GM06990 (cell line): Measurements from ENCODE around the gene EPHA6.

ENCODE experiments used
- DNase-seq: peaks from one replicate; pipeline ENCODE4 v3.0.0-alpha.2; 2011; ENCODE audit not compliant: insufficient read length; ENCODE audit errors: extremely low read depth
- H3K27me3 ChIP-seq: replicated peaks from 2 replicates; pipeline ENCODE4 v1.6.0; 2011; ENCODE audit warnings: low read length; ENCODE audit not compliant: control insufficient read depth, insufficient read depth
- H3K36me3 ChIP-seq: 2 replicates; pipeline ENCODE4 v1.5.1; 2011; ENCODE audit warnings: low read length; ENCODE audit not compliant: control insufficient read depth, insufficient read depth
- H3K4me3 ChIP-seq: replicated peaks from 2 replicates; pipeline ENCODE4 v1.5.1; 2011; ENCODE audit warnings: low read depth, mild to moderate bottlenecking, control low read depth, low read length
- TF ChIP-seq, protein P1 (sequence below): IDR thresholded peaks from 2 replicates; pipeline ENCODE4 v1.5.1; 2011; ENCODE audit warnings: low read length, control low read depth, mild to moderate bottlenecking, inconsistent platforms; ENCODE audit not compliant: insufficient read depth, poor library complexity, severe bottlenecking

Gene EPHA6

DNA sequence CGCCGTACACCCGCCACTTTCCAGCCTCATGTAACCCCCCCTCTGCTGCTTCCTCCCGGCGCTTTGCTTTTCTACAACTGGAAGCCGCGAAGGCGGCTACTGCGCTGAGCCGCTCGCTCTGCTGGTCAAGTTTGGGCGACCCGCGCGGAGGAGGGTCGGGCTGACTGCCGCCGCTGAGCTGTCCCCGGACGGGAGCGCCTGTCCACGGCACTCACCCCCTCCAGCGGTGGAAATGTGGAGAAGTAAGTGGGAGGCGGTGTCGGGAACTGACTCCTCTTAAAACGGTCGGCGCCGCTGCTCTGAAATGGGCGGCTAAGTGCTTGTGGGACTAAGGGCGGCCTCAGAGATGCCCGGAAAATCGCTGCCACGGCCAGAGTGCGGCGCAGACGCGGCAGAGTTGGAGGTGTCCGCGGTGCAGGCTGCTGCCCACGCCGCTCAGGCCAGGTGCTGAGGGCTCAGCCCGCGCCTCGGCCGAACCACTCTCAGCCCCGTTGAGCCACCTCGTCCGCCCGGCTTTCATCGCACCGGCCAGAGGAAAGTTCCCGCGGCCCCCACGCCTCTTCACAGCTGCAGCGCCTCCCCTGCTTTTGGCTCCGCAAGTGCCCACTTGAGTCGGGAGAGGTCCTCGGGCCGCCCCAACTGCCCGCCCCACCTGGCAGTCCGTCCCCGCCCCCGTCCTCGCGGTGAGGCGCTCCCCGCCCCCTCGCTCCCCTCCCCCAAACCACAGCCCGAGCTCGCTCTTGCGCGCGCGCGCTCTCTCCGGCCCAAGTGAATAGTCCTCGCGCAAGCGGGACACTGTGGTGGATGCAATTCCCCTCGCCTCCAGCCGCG, at the start of gene EPHA6:
EPHA6 (plus strand) TSS at position 775 of the 831 bp plus-strand sequence.
- H3K27me3 ChIP-seq: no peaks in the 10 kb centered on the region; the same call in 1 of the 2 replicates
- peak; percentile 7 for DNase-seq
- no peaks in the 10 kb centered on the region for H3K36me3 ChIP-seq
- TF ChIP-seq, protein P1, sequence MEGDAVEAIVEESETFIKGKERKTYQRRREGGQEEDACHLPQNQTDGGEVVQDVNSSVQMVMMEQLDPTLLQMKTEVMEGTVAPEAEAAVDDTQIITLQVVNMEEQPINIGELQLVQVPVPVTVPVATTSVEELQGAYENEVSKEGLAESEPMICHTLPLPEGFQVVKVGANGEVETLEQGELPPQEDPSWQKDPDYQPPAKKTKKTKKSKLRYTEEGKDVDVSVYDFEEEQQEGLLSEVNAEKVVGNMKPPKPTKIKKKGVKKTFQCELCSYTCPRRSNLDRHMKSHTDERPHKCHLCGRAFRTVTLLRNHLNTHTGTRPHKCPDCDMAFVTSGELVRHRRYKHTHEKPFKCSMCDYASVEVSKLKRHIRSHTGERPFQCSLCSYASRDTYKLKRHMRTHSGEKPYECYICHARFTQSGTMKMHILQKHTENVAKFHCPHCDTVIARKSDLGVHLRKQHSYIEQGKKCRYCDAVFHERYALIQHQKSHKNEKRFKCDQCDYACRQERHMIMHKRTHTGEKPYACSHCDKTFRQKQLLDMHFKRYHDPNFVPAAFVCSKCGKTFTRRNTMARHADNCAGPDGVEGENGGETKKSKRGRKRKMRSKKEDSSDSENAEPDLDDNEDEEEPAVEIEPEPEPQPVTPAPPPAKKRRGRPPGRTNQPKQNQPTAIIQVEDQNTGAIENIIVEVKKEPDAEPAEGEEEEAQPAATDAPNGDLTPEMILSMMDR: no peak
- H3K4me3 ChIP-seq: peak within 1 kb of the TSS; percentile 31

DNA sequence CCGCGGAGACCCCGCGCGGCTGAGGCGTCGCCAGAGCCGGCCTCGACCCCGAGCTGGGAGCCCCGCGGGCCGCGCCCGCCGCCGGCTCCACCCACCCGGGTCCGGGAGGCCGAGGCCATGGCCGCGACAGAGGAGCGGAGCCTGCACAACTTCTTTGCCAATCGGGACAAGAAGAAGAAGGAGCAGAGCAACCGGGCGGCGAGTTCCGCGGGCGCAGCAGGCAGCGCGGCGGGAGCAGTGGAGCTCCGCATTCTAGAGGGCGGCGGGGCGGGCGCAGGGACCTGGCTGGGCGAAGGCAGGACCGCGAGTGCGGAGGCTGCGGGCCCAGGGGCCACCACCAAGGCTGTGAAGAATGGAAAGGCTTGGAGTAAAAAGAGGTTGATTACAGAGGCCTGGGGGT, 37.6 kb upstream of the EPHA6 start:
- TF ChIP-seq, protein P1: no peak
- H3K27me3 ChIP-seq: no peaks in the 10 kb centered on the region
- H3K36me3 ChIP-seq: no peaks in the 10 kb centered on the region
- no peak overlapping the region for H3K4me3 ChIP-seq
- no peak for DNase-seq

DNA sequence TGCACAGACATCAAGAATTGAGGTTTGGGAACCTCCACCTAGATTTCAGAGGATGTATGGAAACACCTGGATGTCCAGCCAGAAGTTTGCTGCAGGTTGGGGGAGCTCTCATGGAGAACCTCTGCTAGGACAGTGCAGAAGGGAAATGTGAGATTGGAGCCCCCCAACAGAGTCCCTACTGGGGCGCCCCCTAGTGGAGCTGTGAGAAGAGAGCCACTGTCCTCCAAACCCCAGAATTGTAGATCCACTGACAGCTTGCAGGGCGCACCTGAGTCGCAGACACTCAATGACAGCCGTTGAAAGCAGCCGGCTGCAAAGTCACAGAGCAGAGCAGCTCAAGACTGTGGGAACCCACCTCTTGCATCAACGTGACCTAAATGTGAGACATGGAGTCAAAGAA, 34.6 kb upstream of the EPHA6 start:
- H3K36me3 ChIP-seq: no peaks in the 10 kb centered on the region
- no peak overlapping the region for H3K4me3 ChIP-seq
- no peak for DNase-seq
- TF ChIP-seq, protein P1: no peak
- H3K27me3 ChIP-seq: no peaks in the 10 kb centered on the region

DNA sequence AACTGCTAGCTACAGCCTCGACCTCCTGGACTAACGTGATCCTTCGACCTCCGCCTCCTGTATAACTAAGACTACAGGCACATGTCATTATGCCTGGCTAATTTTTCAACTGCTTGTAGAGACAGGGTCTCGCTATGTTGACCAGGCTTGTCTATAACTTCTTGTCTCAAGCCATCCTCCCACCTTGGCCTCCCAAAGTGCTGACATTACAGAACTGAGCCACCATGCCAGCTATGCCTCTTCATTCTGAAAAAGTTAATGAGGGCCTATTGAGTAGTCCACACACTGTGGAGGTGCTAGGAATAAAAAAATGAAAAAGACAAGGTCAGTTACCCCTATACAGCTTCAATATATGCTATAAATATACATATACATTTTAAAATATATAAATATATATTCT, 18.3 kb upstream of the EPHA6 start:
- TF ChIP-seq, protein P1: no peak
- no peaks in the 10 kb centered on the region for H3K27me3 ChIP-seq
- no peak overlapping the region for H3K4me3 ChIP-seq
- DNase-seq: no peak
- H3K36me3 ChIP-seq: no peaks in the 10 kb centered on the region

DNA sequence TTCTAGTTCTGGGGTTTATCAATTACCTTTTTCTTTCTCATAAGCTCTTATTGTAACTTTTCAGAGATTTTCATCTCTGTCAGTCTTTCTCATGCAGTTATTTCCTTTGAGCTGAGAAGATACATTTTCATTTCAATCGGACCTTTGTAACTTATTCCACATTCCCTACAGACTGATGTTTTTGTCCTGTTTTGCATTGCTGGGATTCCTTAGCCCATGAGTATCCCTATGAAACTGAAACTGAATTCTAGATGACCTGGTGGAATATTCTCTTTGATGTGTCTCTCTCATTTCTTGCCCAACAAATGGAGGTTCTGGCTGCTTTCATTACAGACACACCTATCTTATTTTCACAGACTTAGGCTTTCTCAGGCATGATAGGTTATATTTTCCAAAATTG, 10.5 kb upstream of the EPHA6 start:
- TF ChIP-seq, protein P1: no peak
- no peaks in the 10 kb centered on the region for H3K27me3 ChIP-seq
- no peaks in the 10 kb centered on the region for H3K36me3 ChIP-seq
- no peak overlapping the region for H3K4me3 ChIP-seq
- no peak for DNase-seq
